NCI-H1436 treated with DMSO at 0.1 percent for 48 hours (cell line): ENCODE data around the gene PHTF1.
"Not testable (repeated sequence)": the region's sequence is repeated elsewhere in the genome, so short reads cannot be mapped to it uniquely, and the experiment has no call there.

ENCODE experiments used
- DNase-seq: peaks from one replicate; lab custom pipeline; 2025; lab: John Stamatoyannopoulos, UW

PHTF1 gene

DNA sequence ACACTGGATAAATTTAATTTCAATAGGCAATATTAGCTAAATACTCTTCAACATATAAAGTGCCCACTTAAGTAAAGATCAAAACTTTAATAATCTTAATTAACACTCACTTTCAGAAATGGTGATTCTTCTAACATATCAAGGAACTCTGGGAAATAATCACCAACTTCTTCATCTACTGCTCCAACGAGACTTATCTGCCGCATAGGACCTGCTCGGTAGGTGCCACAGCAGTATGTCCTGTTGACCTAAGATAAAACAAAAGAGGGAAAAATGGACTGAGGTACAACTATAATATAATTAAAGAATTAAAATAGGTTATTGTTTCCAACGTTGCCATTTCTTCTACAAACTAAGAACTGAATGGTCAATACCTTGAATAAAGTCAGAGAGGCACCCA, 18.3 kb upstream of the PHTF1 start:
- DNase-seq = no peak

DNA sequence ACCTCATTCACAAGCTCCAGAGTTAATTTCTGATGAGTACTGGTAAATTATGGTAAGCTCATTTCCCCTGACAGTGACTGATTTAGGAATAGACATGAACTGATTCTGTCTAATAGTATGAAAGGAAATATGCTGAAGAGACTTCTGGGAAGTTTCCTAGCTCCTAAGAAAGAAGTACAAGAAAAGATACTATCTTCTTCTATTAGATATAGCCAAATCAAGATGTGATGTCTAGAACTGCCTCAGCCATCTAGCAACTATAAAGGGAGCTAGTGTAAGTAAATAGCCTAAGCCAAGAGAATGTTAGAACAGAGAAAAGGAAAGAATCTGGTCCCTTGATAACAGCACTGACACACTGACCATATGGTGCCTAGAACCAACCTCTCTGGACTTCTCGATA, 10.7 kb upstream of the PHTF1 start:
- DNase-seq = no peak

DNA sequence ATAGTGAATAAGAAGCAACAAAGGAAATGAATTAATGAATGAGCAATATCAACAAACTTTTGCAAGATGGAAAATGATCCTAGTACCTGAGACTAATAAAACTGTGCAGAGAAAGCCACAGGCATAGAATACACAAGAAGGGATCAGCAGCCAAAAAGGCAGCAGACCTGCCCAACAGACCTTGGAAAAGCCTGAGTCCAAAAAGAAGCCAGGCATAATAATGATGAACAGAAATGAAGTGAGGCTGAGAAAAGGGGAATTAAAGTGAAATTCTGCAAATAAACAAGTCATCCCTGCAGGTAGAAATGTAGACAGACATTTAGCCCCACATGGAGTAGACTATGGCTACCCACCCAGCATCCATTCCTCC, 10.3 kb upstream of the PHTF1 start:
- no peak for DNase-seq

DNA sequence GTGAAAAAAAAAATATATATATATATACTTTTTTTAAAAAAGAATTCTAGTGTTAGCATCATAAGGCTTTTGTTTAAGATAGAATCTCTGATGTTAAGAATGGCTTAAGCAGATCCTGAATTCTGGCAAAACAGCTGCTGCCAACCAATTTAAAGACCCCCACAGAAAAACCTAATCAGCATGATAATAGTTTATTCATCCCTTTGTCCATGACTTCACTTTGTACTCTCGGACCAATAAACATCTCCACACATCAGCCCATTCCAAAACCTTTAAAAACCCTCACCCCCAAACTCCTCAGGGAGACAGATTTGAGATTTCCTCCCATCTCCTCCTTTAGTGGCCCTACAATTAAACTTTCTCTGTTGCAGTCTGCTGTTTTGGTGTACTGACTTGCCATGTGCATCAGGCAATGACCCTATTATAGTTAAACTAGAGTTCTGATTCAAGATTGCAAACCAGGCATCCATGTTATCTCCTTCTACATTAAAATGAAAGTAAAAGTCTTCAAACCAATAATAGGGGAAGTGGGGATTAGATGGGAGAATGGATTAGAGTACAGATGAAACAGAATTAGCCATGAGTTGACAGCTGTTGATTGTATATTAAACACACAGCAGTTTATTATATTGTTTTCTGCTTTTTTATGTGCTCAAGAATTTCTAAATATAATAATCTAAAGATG, 9.8 kb upstream of the PHTF1 start:
- no peak for DNase-seq

DNA sequence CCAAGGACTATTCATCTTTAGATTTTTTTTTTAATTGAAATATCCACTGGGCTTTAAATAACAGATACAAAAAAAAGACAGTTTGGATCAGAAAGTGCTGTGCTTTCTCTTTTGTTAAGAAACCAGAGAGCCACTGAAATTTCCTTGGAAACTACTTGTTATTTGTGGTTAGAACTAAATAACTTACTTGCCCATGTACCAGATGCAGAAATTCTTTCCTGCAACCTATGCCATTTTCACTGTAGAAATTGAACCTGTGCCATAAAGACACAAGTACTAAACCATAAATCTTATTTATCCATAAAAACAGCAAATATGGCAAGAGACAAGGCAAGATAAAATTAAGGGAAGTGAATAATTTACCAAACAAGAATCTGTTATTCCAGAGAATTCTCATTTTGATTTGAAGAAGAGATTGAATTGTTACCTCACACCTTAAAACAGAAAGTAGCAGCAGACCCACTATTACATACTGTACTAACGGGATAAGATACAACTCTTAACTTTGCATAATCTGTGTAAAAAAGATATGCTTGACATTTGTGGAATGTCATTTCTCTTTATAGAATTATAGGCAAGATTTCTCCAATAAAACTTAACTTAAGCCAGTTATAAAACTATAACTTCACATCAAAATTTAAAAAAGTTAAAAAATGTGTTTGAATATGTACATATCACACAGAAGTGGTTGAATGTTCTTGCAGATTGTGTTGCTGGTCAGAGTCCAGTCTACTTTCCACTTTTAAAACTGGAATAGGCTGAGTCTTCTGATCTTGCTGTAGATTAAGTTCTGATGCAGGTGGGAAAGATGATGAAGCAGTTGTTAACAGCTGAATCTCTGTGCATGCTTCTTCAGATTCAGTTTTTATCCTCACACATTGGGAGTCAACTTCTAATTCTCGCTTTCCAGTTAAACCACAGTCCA, 6.3 kb upstream of the PHTF1 start:
- DNase-seq = no peak

DNA sequence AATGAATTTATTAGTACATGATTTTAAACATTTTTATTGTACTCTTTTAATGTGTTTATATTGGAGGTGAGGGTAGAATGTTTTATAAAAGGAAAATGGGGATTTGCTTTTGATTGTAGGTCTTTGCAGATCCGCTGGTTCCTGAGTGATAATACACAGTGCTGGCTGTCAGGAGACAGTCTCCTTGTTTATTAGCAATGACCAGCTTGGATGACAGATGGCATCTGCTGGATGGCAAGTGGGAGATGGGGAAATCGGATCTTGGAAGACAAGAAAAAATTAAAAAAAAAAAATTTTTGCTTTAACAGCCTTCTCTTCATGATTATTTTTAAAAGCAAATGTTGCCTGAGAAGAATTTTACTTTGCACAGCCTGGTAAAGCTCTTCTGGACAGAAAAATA, 4.4 kb upstream of the PHTF1 start:
- DNase-seq = no peak

DNA sequence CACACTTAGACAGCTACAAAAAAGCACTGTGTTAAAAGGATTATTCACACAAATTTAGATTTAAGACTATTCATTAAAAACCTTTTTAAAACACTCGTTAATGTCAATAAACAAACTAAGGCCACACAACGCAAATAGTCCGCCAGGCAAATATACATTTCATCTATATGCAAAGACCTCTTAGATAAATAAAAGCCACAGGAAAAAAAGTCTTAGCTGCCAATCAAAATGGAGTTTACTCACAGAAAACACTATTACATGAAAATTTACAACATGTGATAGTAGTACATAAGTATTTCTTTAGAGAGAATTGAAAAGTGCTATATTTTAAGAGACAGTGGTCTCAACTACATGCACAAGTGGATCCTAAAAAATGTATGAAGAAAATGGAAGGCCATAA, 2.7 kb upstream of the PHTF1 start:
- DNase-seq = no peak

DNA sequence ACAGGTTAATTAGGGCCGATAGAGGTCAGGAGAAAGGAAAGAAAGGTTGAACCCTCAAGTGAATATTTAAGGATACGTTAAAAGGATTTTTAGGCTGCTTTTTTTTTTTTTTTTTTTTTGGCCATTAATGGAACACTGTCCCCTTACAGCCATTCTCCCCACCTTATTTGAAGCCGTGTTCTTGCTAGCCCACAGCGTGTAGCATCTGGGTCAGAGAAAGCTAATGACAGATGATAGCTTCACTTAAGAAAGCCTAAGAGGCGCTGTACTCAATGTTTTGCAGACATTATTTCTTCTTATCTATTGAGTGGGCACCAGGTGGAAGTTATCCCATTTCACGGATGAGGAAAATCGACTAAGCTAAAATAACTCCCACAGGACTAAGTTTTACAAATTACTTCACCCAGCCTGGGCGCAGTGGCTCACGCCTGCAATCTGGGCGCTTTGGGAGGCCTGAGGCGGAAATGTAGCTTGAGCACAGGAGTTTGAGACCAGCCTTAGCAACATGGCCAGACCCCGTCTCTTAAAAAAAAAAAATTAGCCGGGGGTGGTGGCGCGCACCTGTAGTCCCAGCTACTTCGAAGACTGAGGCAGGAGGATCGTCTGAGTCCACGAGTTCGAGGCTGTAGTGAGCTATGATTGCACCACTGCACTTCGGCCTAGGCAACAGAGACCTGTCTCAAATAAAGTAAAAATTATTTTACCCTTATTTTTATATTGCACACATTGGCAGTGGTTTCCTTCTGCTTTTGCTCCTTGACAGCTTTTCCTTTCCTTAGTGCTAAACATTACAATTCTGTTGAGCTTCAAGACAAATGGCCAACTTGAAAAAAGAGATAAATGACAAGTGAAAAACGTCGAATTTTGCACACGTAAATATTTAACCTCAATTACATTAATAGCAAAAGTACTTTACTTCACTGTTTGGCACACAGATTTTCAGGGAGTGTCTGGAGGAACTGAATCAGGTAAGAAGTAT, 1.1 kb upstream of the PHTF1 start:
- no peak for DNase-seq

DNA sequence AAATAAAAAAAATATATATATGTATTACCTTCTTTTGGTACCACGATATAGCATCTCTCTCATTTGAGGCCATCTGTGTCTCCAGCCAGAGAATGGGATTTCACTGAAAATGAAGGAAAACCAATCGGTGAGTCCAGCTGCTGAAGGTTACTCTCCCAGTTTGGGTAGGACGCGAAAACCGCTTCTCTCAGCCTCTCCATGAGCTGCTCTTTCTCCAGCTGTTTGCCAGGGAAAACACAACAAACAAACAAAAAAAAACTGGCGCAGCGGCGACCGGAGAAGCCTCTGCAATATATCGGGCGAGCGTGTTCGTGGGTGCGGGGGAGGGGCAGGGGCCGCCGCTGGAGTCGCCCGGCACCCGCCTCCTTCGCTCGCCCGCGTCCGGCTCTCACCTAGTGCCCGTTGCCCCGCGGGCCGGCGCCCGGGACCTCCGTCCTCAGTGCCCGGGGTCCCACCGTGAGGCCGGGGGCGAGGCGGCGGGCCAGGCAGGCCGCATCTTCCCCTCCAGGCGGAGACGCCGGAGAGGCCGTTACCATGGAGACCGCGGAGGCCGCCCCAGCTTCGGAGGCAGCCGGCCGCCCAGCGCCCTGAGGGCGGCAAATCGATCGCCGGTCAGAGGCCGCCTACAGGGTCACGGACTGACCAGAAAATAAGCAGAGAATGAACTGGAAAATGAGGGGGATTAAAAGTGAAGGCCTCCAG, 504 bp downstream of the PHTF1 start:
- DNase-seq = no peak

DNA sequence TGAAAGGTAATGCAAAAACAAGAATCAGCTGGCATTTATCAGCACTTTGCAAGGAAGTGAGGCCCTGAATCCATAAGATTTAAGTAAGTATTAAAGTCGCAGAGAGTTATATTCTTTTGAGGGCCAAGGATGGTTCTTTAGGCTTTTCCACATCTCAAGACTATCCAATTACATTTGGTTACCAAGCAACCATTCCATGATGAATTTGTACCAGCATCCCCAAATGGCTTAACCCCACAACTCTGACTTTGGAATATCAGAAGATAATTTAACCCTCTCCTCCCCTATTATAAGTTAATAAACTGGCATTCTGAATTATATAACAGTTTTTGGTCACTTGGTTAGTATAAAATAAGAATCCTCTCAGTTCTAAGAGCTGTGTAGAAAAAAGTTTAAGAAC, 2.8 kb downstream of the PHTF1 start:
- no peak for DNase-seq

DNA sequence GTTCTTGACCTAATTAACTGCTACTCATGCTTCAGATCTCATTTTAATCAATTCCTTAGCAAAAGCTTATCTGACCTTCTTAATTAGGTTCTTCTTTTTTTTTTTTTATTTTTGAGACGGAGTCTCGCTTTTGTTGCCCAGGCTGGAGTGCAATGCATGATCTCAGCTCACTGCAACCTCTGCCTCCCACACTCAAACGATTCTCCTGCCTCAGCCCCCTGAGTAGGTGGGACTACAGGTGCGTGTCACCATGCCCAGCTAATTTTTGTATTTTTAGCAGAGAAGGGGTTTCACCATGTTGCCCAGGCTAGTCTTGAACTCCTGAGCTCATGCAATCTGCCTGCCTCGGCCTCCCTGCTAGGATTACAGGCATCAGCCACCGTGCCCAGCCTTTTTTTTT, 6.0 kb downstream of the PHTF1 start:
- DNase-seq = not testable (repeated sequence)

DNA sequence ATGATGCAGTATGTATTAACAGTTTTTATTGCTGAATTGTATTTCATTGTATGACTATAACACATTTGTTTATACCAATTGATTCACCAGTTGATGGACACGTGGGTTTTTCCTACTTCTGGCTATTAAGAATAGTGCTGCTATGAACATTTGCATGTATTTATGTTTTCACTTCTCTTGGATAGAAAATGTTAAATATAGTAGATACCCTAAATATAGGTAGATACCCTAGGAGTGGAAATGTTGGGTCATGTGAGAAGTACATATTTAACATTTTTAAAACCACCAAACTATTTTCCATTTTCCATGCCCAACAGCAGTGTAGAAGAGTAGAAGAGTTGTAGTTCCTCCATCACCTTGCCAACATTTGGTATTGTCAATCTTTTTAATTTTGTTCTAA, 7.8 kb downstream of the PHTF1 start:
- no peak for DNase-seq

DNA sequence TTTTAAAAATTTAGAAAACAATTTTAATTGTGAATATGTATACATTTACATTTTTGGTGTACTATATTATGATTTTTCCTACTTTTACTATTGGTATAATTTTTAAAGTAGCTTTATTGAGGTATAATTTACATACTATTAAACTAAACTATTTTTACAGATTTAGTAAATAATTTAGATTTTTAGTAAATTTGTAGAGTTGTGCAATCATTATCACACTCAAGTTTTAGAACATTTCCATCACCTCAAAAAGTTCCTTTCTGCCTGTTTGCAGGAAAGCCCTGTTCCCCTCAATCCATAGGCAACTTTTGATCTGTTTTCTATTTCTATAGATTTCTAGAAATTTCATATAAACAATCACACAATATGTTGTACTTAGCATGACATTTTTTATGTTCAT, 8.2 kb downstream of the PHTF1 start:
- DNase-seq = no peak

DNA sequence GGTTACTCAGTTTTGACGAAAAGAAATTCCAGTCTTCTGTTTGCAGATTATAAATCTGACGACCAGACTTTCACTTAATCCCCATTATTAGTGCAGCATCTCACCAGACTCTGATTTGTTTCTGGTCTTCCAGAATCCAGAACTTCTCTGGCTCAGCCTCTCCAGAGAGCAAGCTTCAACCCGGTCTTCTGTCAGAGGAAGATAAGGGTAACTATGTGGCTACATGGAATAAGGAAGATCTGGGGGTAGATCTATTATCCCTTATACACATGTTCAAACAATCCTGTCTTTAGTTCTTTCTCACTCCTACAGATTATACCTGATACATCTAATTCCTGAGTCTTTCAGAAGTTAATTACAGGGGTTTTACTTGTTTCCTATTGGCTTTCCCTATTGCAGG, 9.9 kb downstream of the PHTF1 start:
- DNase-seq = no peak

DNA sequence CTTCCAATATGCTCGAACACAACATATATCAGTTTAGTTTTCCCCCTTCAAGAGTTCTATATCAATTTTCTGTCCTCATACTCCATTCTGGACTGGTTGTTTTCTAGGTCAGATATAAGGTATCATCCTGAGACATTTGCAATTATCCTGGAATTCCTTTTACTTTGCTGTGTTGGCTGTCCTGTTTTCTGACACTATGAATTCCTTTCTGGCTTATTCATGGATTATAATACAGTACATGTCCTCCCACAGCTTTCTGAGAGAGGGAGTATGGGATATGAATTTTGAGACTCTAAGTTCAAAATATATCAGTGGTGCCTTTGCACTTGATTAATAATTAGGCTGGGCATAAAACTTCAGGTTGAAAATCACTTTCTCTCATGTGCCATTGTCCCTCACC, 11.9 kb downstream of the PHTF1 start:
- no peak for DNase-seq

DNA sequence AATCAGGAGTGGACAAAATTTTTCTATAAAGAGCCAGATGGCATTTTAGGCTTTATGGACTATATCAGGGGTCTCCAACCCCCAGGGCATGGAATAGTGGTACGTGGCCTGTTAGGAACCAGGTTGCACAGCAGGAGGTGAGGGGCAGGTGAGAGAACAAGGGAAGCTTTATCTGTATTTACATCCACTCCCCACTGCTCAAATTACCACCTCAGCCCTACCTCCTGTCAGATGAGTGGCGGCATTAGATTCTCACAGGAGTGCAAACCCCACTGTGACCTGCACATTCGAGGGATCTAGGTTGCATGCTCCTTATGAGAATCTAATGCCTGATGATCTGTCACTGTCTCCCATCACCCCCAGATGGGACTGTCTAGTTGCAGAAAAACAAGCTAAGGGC, 13.9 kb downstream of the PHTF1 start:
- no peak for DNase-seq

DNA sequence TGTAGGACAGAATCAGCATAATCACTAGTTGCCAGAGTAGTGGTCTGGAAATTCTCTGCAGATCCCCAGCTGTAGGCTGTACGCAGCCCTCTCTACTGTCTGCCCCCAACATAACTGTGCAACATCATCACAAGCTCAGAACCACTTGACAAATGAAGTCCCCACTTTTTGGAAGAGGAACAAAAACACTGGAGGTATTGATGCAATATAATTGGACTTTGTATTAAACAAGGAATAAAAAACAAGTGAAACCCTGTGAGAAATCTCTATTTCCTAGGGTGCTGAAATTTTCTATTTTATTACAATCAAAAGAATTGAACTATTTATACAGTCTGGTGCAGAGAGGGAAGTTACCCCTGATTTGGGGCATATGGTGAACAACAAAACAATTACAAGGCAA, 15.2 kb downstream of the PHTF1 start:
- no peak for DNase-seq

DNA sequence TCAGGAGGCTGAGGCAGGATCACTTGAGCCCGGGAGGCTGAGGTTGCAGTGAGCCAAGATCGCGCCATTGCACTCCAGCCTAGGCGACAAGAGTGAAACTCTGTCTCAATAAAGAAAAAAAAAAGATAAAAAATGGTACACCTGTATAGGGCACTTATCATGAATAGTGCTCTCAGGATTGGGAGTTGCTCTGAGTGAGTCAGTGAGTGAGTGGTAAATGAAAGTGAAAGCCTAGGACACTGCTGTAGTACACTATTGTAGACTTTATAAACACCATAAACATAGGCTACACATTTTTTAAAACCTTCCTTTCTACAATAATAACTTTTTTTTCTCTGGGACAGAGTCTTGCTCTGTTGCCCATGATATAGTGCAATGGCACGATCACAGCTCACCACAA, 16.8 kb downstream of the PHTF1 start:
- DNase-seq = no peak

DNA sequence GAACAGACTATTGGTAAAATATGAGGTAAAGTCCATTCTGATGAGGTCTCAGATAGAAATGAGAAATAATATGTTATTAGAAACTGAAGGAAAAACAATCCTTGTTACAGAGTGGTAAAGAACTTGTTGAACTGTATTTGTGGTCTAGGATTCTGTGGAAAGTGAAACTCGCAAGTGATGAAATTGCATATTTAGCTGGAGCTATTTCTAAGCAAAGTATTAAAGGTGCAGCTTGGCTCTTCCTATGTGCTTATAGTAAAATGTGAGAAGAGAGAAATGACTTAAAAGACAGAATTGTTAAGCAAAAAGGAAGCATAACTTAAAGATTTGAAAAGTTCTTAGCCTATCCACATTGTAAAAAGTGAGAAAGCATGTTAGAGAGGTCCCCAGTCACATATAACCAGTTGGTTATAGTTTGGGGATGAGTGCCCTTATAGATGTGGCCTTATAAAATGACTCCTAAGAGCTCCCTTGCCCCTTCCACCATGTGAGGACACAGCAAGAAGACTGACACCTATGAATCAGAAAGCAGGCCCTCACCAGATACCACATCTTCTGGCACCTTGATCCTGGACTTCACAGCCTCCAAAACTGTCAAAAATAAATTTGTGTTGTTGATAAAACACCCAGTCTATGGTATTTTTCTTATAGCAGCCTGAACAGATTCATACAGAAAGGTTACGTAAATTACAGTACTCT, 24.8 kb downstream of the PHTF1 start:
- no peak for DNase-seq

DNA sequence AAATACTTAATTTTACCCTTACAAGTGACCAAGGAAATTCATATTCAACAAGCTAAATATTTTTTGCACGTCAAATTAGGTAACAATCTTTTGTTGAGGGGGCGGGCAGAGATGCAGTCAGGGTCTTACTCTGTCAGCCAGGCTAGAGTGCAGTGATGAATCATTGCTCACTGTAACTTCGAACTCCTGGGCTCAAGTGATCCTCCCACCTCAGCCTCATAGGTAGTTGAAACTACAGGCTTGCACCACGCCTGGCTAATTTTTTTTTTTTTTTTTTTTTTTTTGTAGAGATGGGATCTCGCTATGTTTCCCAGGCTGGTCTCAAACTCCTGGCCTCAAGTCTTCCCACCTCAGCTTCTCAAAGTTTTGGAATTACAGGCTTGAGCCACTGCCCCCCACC, 26.5 kb downstream of the PHTF1 start:
- DNase-seq = no peak

DNA sequence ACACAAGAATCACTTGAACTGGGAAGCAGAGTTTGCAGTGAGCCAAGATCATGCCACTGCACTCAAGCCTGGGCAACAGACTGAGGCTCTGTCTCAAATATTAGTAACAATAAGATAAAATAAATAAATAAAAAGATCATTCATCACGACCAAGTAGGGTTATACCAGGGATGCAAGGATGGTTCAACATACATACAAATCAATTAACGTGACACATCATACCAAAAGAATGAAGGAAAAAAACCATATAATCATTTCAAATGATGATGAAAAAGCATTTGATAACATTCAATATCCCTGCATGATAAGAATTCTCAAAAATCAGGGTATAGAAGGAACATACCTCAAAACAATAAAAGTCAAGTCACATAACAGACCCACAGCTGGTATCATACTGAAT, 38.3 kb downstream of the PHTF1 start:
- DNase-seq = no peak
